Stimulated activated naive CD8-positive, alpha-beta T cell treated with anti-CD3 and anti-CD28 coated beads, Interleukin-15, Interleukin-2, amounts not matched to agents 100 U/mL and 50 U/mL, for 24 hours (primary cell): Measurements from ENCODE around the gene BCL2L2.
"Not testable (repeated sequence)": the region's sequence is repeated elsewhere in the genome, so short reads cannot be mapped to it uniquely, and the experiment has no call there.

Experiments
- ATAC-seq: fragments of 150-1000 bp; cut with Tn5 transposase; one replicate; pipeline ENCODE4 v1.10.0; 2021
- DNase-seq: peaks from one replicate; pipeline ENCODE4 v3.0.0; 2021

Gene BCL2L2

DNA sequence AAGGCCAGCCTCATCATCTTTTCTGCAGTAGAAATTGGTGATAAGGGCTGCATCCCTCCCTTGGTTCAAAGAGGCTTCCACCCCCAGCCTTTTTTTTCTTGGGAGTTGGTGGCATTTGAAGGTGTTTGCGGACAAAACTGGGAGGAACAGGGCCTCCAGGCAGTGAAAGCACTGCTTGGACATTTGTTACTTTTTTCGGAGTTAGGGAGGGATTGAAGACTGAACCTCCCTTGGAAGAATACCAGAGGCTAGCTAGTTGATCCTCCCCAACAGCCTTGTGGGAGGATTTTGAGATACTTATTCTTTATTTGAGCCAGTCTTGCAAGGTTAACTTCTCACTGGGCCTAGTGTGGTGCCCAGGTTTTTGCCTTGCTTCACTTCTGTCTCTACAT lies 17.8 kb downstream of the BCL2L2 start:
- DNase-seq (no peak), ATAC-seq (no peak)

DNA sequence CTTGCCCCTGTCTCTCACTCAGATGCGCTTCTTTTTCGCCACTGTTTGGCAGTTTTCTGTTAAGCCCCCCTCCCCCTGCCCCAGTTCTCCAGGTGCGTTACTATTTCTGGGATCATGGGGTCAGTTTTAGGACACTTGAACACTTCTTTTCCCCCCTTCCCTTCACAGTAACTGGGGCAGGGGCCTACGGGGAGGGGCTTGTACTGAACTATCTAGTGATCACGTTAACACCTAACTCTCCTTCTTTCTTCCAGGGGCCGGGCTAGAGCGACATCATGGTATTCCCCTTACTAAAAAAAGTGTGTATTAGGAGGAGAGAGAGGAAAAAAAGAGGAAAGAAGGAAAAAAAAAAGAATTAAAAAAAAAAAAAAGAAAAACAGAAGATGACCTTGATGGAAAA lies 18.4 kb downstream of the BCL2L2 start:
- ATAC-seq (no peak), DNase-seq (no peak)

DNA sequence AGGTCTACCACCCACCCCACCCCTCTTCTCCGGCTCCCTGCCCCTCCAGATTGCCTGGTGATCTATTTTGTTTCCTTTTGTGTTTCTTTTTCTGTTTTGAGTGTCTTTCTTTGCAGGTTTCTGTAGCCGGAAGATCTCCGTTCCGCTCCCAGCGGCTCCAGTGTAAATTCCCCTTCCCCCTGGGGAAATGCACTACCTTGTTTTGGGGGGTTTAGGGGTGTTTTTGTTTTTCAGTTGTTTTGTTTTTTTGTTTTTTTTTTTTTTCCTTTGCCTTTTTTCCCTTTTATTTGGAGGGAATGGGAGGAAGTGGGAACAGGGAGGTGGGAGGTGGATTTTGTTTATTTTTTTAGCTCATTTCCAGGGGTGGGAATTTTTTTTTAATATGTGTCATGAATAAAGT lies 19.1 kb downstream of the BCL2L2 start:
- ATAC-seq, DNase-seq: not testable (repeated sequence)

- no peak for ATAC-seq
- DNase-seq: no peak
Observed at GRCh38 chr14:23326491-23327332, 20.1 kb downstream of the BCL2L2 start.

DNA sequence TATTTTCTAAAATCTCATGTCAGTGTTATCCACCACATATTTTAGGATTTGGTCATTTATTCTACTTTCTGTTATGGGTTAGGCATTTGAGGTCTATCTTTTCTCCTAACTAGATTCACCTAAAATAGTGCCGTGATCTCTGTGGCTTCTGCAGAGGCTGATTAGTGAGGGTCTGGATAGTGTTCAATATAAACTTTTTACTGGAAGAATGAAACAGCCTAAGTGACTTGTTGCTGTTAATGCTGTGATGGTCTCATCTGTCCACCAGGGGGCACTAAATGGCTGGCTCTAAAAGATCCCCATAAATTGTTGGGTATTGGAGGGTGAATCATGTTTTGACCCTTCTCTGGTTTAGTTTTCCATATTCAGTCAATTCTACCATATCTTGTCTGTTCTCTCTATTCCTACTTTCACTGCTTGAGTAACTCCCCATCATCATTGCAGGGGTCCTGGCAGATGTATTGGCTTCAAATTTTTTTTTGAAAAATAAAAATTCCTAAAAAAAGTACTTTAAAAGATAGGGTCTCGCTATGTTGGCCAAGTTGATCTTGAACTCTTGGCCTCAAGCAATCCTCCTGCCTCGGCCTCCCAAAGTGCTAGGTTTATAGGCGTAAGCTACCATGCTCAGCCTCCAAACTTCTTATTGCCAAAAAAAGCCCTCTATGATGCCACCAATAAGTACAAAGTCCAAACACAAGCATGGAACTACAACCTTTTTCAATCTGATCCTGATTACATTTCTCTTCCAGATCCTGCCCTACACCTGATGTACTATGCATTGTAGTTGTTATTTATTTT lies 21.5 kb downstream of the BCL2L2 start:
- DNase-seq (peak; percentile 69), ATAC-seq (peak; percentile 67)

GRCh38 chr14:23335623-23336022 lies 29.0 kb downstream of the BCL2L2 start:
- ATAC-seq (no peak), DNase-seq (no peak)

- DNase-seq (no peak), ATAC-seq (no peak)
Observed at GRCh38 chr14:23339506-23340268, 33.1 kb downstream of the BCL2L2 start.

GRCh38 chr14:23344481-23344880 lies 37.8 kb downstream of the BCL2L2 start:
- ATAC-seq (no peak), DNase-seq (no peak)

DNA sequence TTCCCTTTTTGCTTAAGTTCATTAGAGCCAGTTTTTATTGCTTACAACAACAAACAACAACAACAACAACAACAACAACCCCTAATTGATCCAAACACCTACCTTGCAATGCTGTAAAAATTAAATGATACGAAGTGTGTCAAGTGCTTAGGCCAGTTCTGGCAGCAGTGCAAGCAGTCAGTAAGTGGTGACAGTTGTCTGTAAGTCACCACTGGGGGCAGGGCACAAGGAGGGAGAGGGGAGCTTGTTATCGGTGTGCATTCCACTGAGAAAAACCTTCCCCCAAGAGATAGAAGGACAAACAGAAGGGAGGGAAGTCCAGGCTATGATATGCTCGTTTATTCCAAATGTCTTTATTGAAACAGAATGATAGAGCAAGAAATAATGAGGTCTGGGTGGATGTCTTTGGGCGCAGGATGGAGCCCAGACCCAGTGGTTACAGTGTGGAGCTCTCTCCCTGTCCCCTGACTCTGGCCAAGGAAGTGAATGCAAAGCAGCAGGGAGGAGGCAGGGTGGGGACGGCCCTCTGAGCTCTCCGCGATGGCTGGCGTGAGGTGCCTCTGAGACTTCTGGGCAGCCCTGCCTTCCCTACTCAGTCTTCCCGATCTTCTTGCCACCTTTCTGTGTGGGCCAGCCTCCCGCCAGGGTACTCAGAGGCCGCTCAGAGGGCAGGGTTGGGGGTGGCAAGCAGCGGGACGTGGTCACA lies 39.5 kb downstream of the BCL2L2 start:
- no peak for DNase-seq
- no peak for ATAC-seq

GRCh38 chr14:23346693-23347405 lies 40.2 kb downstream of the BCL2L2 start:
- no peak for ATAC-seq
- DNase-seq: no peak

GRCh38 chr14:23347406-23348296 lies 41.0 kb downstream of the BCL2L2 start:
- ATAC-seq (no peak), DNase-seq (no peak)

- DNase-seq: no peak
Observed at GRCh38 chr14:23348297-23348655, 41.6 kb downstream of the BCL2L2 start.

DNA sequence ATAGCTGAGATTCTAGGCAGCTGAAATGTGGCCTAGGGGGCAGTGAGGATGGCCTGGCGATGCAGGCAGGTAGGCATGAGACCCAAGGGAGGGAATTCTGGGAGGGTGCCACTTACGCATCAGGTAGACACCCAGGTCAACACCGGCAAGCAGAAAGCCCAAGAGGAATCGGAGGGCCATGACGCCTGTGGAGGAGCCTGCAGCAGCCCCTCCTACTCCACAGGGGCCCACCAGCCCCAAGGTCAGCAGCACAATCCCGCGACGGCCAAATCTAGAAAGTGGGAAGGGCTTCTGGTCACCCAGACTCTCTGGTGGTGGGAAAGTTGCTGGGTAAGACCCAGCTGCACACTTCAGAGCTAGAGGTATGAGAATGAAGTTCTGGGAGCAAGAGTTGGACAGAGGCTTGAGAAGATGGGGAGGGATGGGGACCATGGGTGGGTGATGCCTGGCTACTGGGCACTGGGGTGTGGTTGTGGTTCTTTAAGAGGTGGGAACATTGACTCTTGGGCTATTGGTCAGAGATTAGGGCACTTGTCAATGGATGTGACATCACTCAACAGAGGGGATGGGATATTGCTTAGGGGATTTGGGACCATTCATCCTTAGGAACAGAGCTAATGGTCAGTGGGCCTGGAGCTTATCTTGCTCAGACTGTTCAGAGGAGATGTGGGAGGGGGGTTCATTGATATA lies 42.7 kb downstream of the BCL2L2 start:
- DNase-seq (no peak), ATAC-seq (no peak)

More at GRCh38 chr14:23348297-23348655, 41.6 kb downstream of the BCL2L2 start:
- no peak for ATAC-seq

DNA sequence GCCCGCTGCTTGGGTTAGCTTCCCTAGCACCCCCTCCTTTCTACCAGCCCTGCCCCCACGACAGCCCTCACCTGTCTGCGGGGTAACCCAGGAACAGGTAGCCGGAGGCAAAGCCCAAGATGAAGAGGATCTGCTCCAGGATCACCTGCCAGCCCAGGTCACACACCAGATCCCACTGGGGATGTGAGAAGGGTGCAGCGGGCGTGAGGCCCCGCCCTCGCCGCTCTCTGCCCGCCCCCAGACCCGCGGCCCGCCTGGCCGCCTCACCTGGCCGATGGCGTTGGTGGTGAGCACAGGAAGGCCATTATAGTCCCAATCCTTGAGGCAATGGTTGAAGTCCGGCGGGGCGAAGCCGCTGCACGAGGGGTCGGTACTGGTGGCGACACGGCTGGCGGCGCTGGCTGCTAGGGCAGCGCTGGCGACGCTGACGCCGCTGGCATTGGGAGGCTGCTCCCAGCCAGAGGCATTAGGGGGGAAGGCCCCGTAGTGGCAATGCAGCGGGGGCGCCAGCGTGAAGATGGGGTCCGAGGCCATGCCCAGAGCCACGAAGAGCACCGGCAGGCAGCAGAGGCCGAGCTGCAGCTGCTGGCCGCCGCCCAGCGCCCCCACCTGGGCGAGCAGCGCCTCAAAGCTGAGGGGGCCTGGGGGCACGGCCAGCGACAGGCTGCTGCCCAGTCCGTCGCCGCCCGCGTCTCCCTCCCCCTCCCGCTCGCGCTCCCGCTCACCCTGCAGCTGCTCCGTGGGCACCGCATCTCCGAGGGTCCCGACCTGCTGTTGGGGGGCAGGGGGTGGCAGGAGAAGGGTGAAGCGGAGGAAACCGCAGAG lies 45.3 kb downstream of the BCL2L2 start:
- DNase-seq (peak; percentile 11), ATAC-seq (no peak)

- ATAC-seq: peak; percentile 76
Observed at GRCh38 chr14:23352506-23353432, 46.1 kb downstream of the BCL2L2 start, which contains the start of gene SLC22A17. SLC22A17 (minus strand) TSS chr14:23352887.

GRCh38 chr14:23353433-23353780 lies 46.8 kb downstream of the BCL2L2 start:
- ATAC-seq (no peak), DNase-seq (no peak)

More at GRCh38 chr14:23352506-23353432, 46.1 kb downstream of the BCL2L2 start, which contains the start of gene SLC22A17:
- DNase-seq: peak; percentile 49

GRCh38 chr14:23354990-23355389 lies 48.4 kb downstream of the BCL2L2 start:
- no peak for ATAC-seq
- no peak for DNase-seq
